Neutrophil (primary cell): Measurements from ENCODE around the gene EIF4G2.

Source experiments
- H3K27ac ChIP-seq: fragments of 200-600 bp; sonication (generic); 2 replicates; pipeline ENCODE4 v1.5.1; 2016; ENCODE audit warnings: mild to moderate bottlenecking, moderate library complexity
- H3K27me3 ChIP-seq: fragments of 200-600 bp; sonication (generic); 2 replicates; pipeline ENCODE4 v1.6.0; 2016; ENCODE audit warnings: mild to moderate bottlenecking
- H3K36me3 ChIP-seq: fragments of 200-600 bp; sonication (generic); 2 replicates; pipeline ENCODE4 v1.5.1; 2017
- H3K4me1 ChIP-seq, 2 experiments: fragments of 200-600 bp in 1 of 2; sonication (generic) in 1 of 2; 1 replicate in 1 of 2; 2 replicates in 1 of 2; pipeline versions ENCODE4 v1.5.1 to v1.6.1; 2013 to 2016; ENCODE audit warnings: low read depth in 1 of 2, low read length in 1 of 2, mild to moderate bottlenecking in 1 of 2, moderate library complexity in 1 of 2; ENCODE audit not compliant: control insufficient read depth in 1 of 2, insufficient read depth in 1 of 2
- H3K4me3 ChIP-seq, 2 experiments: fragments of 200-600 bp in 1 of 2; sonication (generic) in 1 of 2; 1 replicate in 1 of 2; 2 replicates in 1 of 2; pipeline ENCODE4 v1.5.1; 2013 to 2016; ENCODE audit warnings: low read depth in 1 of 2, low read length in 1 of 2, mild to moderate bottlenecking in 1 of 2, moderate library complexity in 1 of 2
- H3K9me3 ChIP-seq: fragments of 200-600 bp; sonication (generic); 2 replicates; pipeline ENCODE4 v1.5.1; 2016
- TF ChIP-seq, protein P1 (sequence below): fragments of 200-600 bp; sonication (generic); IDR thresholded peaks from 2 replicates; pipeline ENCODE4 v1.5.1; 2016; ENCODE audit warnings: antibody characterized with exemption

Gene EIF4G2

DNA sequence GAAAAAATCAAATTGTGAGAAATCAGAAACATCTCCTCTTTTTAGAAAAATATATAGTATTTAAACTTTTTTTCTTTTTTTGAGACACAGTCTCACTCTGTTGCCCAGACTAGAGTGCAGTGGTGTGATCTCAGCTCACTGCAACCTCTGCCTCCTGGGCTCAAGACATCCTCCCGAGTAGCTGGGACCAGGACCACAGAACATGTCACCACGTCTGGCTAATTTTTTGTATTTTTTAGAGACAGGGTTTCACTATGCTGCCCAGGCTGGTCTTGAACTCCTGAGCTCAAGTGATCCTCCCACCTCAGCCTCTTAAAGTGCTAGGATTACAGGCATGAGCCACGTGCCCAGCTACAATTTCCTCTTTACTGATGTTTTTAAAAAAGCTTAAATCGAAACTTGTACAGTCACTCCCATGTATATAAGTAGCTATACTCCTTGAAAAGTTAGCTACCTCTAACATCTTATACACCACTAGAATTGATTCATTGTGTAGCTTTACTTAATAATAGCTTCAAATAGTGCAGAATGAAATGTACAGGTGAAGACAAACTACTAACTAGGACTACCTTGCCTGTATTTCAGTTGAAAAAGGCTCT, 10.3 kb downstream of the EIF4G2 start:
- Histone ChIP-seq H3K4me3 (peak overlapping the region in 1 of 2 experiments; percentile 51), H3K27ac (peak overlapping the region; percentile 92), H3K27me3 (no peaks in the 10 kb centered on the region), H3K36me3 (peaks cover 80% of the 10 kb centered on the region), H3K4me1 (peaks cover 34 to 47% of the 10 kb centered on the region in 2 experiments), H3K9me3 (no peaks in the 10 kb centered on the region)
- TF ChIP-seq, protein P1, sequence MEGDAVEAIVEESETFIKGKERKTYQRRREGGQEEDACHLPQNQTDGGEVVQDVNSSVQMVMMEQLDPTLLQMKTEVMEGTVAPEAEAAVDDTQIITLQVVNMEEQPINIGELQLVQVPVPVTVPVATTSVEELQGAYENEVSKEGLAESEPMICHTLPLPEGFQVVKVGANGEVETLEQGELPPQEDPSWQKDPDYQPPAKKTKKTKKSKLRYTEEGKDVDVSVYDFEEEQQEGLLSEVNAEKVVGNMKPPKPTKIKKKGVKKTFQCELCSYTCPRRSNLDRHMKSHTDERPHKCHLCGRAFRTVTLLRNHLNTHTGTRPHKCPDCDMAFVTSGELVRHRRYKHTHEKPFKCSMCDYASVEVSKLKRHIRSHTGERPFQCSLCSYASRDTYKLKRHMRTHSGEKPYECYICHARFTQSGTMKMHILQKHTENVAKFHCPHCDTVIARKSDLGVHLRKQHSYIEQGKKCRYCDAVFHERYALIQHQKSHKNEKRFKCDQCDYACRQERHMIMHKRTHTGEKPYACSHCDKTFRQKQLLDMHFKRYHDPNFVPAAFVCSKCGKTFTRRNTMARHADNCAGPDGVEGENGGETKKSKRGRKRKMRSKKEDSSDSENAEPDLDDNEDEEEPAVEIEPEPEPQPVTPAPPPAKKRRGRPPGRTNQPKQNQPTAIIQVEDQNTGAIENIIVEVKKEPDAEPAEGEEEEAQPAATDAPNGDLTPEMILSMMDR, result no peak

DNA sequence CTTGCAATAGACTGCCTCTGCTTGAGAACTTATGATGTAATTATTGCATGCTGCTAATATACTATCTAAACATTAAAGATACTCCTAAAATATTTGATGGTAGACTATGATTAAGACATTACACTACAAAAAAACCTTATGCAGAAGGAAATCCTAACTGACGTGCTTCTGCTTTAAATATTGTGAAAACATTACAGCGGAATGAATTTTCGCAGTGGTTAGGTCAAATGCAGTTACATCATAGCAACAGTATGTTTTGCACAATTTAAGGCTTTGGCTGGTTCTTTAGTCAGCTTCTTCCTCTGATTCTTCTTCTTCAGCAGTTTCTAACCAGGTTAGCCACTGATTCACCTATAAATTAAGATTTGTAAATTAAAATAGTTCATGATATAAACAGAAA, 11.2 kb downstream of the EIF4G2 start:
- H3K4me1 ChIP-seq, result peaks cover 38 to 53% of the 10 kb centered on the region in 2 experiments
- peak overlapping the region in 1 of 2 experiments; percentile 51 for H3K4me3 ChIP-seq

DNA sequence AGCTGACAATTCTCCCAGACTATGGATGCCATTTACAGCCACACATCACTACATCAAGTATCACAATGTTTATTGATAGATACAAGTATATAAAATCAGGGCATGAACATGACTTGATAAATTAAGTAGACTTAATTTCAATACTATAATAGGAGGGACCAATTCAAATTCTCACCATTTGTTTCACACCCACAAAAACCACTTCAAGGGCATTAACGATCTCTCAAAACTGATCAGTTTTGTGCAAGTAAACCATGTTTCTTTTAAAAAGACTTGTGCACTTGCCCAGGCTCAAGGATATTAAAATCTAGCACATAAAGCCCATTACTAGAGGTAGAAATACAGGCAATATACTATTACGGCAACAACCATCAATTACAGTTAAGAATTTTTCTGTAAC, 11.7 kb downstream of the EIF4G2 start:
- H3K4me1 ChIP-seq, result peaks cover 41 to 58% of the 10 kb centered on the region in 2 experiments
- H3K36me3 ChIP-seq, result peaks cover 66% of the 10 kb centered on the region
- H3K27me3 ChIP-seq, result no peaks in the 10 kb centered on the region
- TF ChIP-seq, protein P1, result no peak
- H3K4me3 ChIP-seq, result peak overlapping the region in 1 of 2 experiments; percentile 51
- no peaks in the 10 kb centered on the region for H3K9me3 ChIP-seq
- H3K27ac ChIP-seq, result peak overlapping the region; percentile 92

More for the DNA sequence above, 11.2 kb downstream of the EIF4G2 start:
- Histone ChIP-seq H3K27me3 (no peaks in the 10 kb centered on the region), H3K9me3 (no peaks in the 10 kb centered on the region), H3K27ac (peak overlapping the region; percentile 92), H3K36me3 (peaks cover 71% of the 10 kb centered on the region)
- TF ChIP-seq, protein P1, result no peak

DNA sequence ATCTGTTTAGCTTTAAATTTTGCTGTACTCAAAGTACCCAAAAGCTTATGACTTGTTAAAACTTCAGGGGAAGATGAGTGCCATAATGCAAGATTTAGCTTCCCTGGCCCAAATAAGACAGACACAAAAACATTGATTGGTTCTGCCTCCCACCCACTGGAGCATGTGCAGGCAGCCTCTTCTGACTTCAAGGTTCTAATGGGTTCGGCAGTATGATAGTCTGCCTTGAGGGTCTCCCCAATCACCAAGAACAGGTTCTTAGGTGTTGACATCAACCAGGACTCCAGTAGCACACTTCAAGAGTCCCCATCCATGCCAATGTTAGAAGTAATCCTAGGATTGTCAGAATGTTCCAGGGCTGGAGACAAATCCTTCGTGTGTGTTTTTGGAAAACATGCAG, 12.5 kb downstream of the EIF4G2 start:
- no peaks in the 10 kb centered on the region for H3K27me3 ChIP-seq
- H3K4me3 ChIP-seq, result peak overlapping the region in 1 of 2 experiments; percentile 8
- H3K36me3 ChIP-seq, result peaks cover 58% of the 10 kb centered on the region
- H3K9me3 ChIP-seq, result no peaks in the 10 kb centered on the region
- peaks cover 41 to 59% of the 10 kb centered on the region in 2 experiments for H3K4me1 ChIP-seq
- peak overlapping the region; percentile 92 for H3K27ac ChIP-seq
- TF ChIP-seq, protein P1, result no peak

DNA sequence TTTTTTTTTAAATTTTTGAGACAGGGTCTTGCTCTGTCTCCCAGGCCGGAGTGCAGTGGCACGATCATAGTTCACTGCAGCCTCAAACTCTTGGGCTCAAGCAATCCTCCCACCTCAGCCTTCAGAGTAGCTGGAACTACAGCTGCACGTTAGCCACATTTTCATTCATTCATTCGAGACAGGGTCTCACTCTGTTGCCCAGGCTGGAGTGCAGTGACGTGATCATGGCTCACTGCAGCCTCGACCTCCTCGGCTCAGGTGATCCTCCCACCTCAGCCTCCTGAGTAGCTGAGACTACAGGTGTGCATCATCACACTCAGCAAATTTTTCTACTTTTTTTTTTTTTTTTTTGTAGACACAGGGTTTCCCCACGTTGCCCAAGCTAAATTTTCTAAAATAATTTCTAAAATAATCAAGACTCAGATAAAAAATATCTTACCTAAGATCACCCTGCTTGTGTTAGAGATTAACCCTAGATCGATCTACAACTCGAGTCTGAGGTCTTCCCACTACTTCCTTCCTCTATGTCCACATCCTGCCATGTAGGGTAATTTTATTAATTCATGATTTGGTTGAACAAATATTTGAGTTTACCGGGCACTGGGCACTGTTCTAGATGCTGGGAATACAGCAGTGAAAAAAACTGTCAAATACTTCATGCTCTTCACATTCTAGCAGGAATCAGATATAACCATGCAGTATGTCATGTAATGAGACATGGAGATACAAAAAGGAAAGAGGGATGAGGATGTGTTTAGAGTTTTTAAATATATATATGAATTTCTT, 15.1 kb downstream of the EIF4G2 start:
- TF ChIP-seq, protein P1, result no peak
- H3K4me3 ChIP-seq, result no peak overlapping the region
- H3K27me3 ChIP-seq, result no peaks in the 10 kb centered on the region
- H3K9me3 ChIP-seq, result no peaks in the 10 kb centered on the region
- H3K27ac ChIP-seq, result no peak overlapping the region
- peaks cover 35 to 45% of the 10 kb centered on the region in 2 experiments for H3K4me1 ChIP-seq
- H3K36me3 ChIP-seq, result peaks cover 33% of the 10 kb centered on the region
